ENCODE results near the gene PHF19.

PHF19 gene

GRCh38 chr9:120876842-120877240, at the start of gene PHF19:
TSS of gene PHF19 (minus strand) at chr9:120877188. CDS start at chr9:120874741, 2,447 bp downstream.
- no peak for DNase-seq (ENCODE audit: low read depth, low spot score)
- Histone ChIP-seq H3K36me3 (ENCODE audit: insufficient read depth, low read length) (peaks cover 9% of the 10 kb centered on the region; the same call in 1 of the 2 replicates), H3K9me3 (ENCODE audit: low read depth, low read length) (no peaks in the 10 kb centered on the region), H3K4me3 (peak within 1 kb of the TSS; percentile 89), H3K9ac (ENCODE audit: insufficient read length) (peak within 1 kb of the TSS; percentile 85), H3K27ac (peak within 1 kb of the TSS; percentile 44)
- no peak for TF ChIP-seq EZH2 (IDR thresholded peaks at IDR 0.05)
- TF ChIP-seq POLR2AphosphoS5 (IDR thresholded peaks at IDR 0.05; ENCODE audit: borderline replicate concordance, low read depth, low read length) = no peak
- TF ChIP-seq FOXP2 (optimal IDR thresholded peaks at IDR 0.05; ENCODE audit: control extremely low read depth, extremely low read length, insufficient read depth) = no peak

GRCh38 chr9:120926397-120926928, 49.5 kb upstream of the PHF19 start, which contains the start of gene TRAF1:
TSS of gene TRAF1 (minus strand) at chr9:120926796. CDS start at chr9:120926075, 721 bp downstream.
- Histone ChIP-seq H3K9ac (ENCODE audit: insufficient read length) (no peak within 1 kb of the TSS), H3K4me3 (no peak within 1 kb of the TSS), H3K27ac (no peak within 1 kb of the TSS), H3K36me3 (ENCODE audit: insufficient read depth, low read length) (no peaks in the 10 kb centered on the region), H3K9me3 (ENCODE audit: low read depth, low read length) (no peaks in the 10 kb centered on the region)
- TF ChIP-seq POLR2AphosphoS5 (IDR thresholded peaks at IDR 0.05; ENCODE audit: borderline replicate concordance, low read depth, low read length) (no peak), EZH2 (IDR thresholded peaks at IDR 0.05) (no peak), FOXP2 (optimal IDR thresholded peaks at IDR 0.05; ENCODE audit: control extremely low read depth, extremely low read length, insufficient read depth) (no peak)
- no peak for DNase-seq (ENCODE audit: low read depth, low spot score)

- Histone ChIP-seq H3K36me3 (ENCODE audit: insufficient read depth, low read length) (no peaks in the 10 kb centered on the region), H3K9me3 (ENCODE audit: low read depth, low read length) (no peaks in the 10 kb centered on the region), H3K9ac (ENCODE audit: insufficient read length) (no peak overlapping the region), H3K27ac (no peak overlapping the region), H3K4me3 (no peak overlapping the region)
- TF ChIP-seq POLR2AphosphoS5 (IDR thresholded peaks at IDR 0.05; ENCODE audit: borderline replicate concordance, low read depth, low read length) = no peak
- no peak for TF ChIP-seq FOXP2 (optimal IDR thresholded peaks at IDR 0.05; ENCODE audit: control extremely low read depth, extremely low read length, insufficient read depth)
- no peak for TF ChIP-seq EZH2 (IDR thresholded peaks at IDR 0.05)
- DNase-seq (ENCODE audit: low read depth, low spot score) = no peak
Measured at GRCh38 chr9:120925535-120926396, 48.8 kb upstream of the PHF19 start.

DNA sequence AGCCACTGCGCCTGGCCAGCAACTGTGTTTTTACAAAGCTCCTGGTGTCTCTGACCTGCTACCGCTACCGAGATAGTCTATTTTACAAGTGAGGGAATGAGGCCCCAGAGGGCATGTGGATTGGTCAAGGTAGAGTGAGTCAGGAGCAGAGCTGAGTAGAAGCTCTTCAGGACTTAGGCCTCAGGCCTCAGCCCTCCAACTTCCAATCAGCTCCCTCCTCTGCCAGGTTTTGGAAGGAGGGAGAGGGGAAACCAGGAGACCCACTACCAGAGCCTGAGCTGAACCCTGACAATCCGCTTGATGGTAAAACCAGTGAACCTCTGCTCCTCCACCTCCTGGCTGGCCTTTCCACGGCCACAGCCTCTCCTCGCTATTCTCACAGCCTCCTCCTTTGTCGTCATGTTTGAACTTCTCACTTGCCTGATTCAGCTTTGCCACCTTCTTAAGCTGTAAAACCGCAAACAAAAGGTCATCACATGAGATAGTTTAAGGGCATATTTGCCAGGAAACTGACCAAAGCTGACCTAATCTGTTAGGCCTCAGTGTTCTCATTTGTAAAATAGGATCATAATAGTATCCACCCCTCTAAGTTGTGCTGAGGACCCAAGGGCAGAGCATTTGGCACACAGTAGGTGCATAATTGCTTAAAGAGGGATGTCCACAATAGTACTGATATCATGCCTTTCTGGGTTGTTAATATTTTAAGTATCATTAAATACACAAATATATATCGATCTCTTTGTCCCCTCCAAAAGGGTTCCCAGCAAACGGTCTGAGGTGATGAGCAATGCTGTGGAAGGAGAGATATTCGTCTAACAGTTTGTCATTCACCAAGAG, 47.9 kb upstream of the PHF19 start:
- Histone ChIP-seq H3K4me3 (no peak overlapping the region), H3K27ac (no peak overlapping the region), H3K9ac (ENCODE audit: insufficient read length) (no peak overlapping the region), H3K9me3 (ENCODE audit: low read depth, low read length) (no peaks in the 10 kb centered on the region), H3K36me3 (ENCODE audit: insufficient read depth, low read length) (no peaks in the 10 kb centered on the region)
- no peak for DNase-seq (ENCODE audit: low read depth, low spot score)
- TF ChIP-seq FOXP2 (optimal IDR thresholded peaks at IDR 0.05; ENCODE audit: control extremely low read depth, extremely low read length, insufficient read depth) = no peak
- TF ChIP-seq EZH2 (IDR thresholded peaks at IDR 0.05) = no peak
- TF ChIP-seq POLR2AphosphoS5 (IDR thresholded peaks at IDR 0.05; ENCODE audit: borderline replicate concordance, low read depth, low read length) = no peak

DNA sequence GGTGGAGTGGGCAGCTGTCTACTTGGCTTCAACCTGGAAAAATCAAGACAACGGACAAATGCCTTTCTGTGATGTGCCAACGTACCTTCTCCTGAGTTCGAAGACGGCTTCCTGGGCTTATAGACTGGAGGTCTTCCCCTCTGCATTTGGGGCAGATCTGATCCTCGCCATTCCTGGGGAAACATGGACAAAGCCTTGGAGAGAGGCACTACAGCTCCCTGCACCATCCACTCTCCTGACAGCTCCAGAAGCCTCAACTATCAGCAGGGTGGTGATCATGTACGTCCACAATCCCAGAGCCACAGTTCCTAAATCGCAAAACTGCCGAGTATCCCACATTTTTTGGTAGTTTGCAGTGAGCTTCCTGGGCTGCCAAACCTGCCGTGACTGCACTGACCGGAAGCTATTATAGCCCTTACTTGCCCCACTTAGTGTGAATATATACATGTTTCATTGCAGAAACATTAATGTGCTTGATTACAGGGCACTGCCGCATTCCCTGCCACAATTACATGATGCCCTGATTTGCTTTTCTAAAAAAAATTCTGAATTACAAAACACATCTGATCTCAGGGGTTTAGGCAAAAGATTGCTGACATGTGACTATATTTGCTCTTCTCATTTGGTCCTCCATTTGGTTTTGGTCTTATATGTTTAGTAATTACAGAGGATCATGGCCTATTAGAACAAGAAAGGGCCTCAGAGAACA, 46.8 kb upstream of the PHF19 start:
- no peak for DNase-seq (ENCODE audit: low read depth, low spot score)
- Histone ChIP-seq H3K4me3 (no peak overlapping the region), H3K27ac (no peak overlapping the region), H3K9me3 (ENCODE audit: low read depth, low read length) (no peaks in the 10 kb centered on the region), H3K9ac (ENCODE audit: insufficient read length) (no peak overlapping the region), H3K36me3 (ENCODE audit: insufficient read depth, low read length) (no peaks in the 10 kb centered on the region)
- TF ChIP-seq EZH2 (IDR thresholded peaks at IDR 0.05) (no peak), POLR2AphosphoS5 (IDR thresholded peaks at IDR 0.05; ENCODE audit: borderline replicate concordance, low read depth, low read length) (no peak), FOXP2 (optimal IDR thresholded peaks at IDR 0.05; ENCODE audit: control extremely low read depth, extremely low read length, insufficient read depth) (no peak)

DNA sequence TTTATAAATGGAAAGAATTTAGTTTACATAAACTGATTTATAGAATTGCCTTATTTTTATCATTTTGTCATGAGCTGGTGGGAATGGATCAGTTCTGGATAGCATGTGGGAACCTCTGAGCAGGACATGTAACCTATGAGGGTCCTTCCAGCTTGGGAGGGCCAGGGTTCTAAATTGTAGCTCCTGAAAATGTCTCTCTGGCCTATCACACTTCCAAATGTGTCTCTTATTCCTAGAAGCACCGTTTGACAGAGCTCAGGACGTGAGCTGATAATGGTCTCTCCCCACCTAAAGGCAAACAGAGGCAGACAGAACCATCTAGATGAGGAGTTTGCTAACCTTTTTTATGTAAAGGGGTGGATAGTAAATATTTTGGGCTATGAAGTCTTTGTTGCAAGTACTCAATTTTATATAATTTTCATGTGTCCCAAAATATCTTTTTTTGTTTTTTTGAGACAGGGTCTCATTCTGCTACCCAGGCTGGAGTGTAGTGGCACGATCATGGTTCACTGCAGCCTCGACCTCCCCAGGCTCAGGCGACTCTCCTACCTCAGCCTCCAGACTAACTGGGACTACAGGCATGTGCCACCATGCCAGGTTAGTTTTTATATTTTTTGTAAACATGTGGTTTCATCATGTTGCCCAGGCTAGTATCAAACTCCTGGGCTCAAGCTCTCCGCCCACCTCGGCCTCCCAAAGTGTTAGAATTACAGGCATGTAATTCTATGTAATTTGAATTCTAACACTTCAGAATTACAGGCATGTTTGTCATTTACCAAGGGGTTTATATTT, 45.6 kb upstream of the PHF19 start:
- Histone ChIP-seq H3K9ac (ENCODE audit: insufficient read length) (no peak overlapping the region), H3K36me3 (ENCODE audit: insufficient read depth, low read length) (no peaks in the 10 kb centered on the region), H3K4me3 (no peak overlapping the region), H3K9me3 (ENCODE audit: low read depth, low read length) (no peaks in the 10 kb centered on the region), H3K27ac (no peak overlapping the region)
- TF ChIP-seq POLR2AphosphoS5 (IDR thresholded peaks at IDR 0.05; ENCODE audit: borderline replicate concordance, low read depth, low read length) = no peak
- TF ChIP-seq EZH2 (IDR thresholded peaks at IDR 0.05) = no peak
- no peak for TF ChIP-seq FOXP2 (optimal IDR thresholded peaks at IDR 0.05; ENCODE audit: control extremely low read depth, extremely low read length, insufficient read depth)
- no peak for DNase-seq (ENCODE audit: low read depth, low spot score)

DNA sequence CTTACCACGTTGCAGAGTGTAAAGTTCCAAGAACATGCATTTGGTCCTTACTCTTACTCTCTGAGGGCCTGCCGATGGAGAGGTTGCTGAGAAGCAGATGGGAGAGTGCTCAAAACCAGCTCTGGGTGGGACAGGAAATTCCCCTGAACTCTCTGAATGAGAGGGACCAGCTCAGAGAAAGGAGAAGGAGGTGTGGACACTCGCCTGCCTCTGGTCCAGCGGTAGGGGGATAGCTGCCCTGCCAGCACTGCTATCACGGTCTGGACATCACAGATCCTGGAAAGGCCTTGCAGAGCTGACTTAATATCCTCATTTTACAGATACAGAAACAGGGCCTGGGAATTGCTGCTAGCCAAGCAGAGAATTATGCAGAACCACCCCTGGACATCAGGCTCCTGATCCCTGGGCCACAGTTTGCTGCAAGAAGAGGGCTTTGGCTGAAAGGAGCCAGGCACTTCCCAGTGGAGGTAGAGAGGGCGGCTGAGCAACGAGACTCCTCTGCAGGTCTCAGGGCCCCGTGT, 44.7 kb upstream of the PHF19 start:
- no peak overlapping the region for H3K4me3 ChIP-seq
- no peaks in the 10 kb centered on the region for H3K36me3 ChIP-seq (ENCODE audit: insufficient read depth, low read length)
- TF ChIP-seq EZH2 (IDR thresholded peaks at IDR 0.05) = no peak
- no peak for TF ChIP-seq FOXP2 (optimal IDR thresholded peaks at IDR 0.05; ENCODE audit: control extremely low read depth, extremely low read length, insufficient read depth)
- H3K9me3 ChIP-seq (ENCODE audit: low read depth, low read length) = no peaks in the 10 kb centered on the region
- DNase-seq (ENCODE audit: low read depth, low spot score) = no peak
- no peak overlapping the region for H3K27ac ChIP-seq
- H3K9ac ChIP-seq (ENCODE audit: insufficient read length) = no peak overlapping the region
